HG02852 (cell line): Measurements from ENCODE around the gene STK26.
A peak's percentile ranks its signal among the peaks of the same experiment; 100 is the strongest.
"Not testable (repeated sequence)": the region's sequence is repeated elsewhere in the genome, so short reads cannot be mapped to it uniquely, and the experiment has no call there.

Experiments used
- ATAC-seq: cut with Tn5 transposase; IDR thresholded peaks from one replicate; pipeline ENCODE4 v1.9.1; 2021; ENCODE audit warnings: mild to moderate bottlenecking, moderate library complexity; ENCODE audit not compliant: unreplicated experiment

STK26 gene

GRCh38 chrX:132092439-132093065, 69.5 kb downstream of the STK26 start:
- ATAC-seq: peak; percentile 92

GRCh38 chrX:132093239-132093860, 70.2 kb downstream of the STK26 start:
- ATAC-seq: no peak

- no peak for ATAC-seq
Observed at GRCh38 chrX:132094164-132094563, 71.1 kb downstream of the STK26 start.

- not testable (repeated sequence) for ATAC-seq
Observed at GRCh38 chrX:132098704-132099103, 75.6 kb downstream of the STK26 start.

- no peak for ATAC-seq
Observed at GRCh38 chrX:132101206-132101605, 78.1 kb downstream of the STK26 start.

GRCh38 chrX:132101799-132102198, 78.7 kb downstream of the STK26 start:
- ATAC-seq: no peak

GRCh38 chrX:132107291-132107690, 84.2 kb downstream of the STK26 start:
- no peak for ATAC-seq

GRCh38 chrX:132114607-132115006, 91.5 kb downstream of the STK26 start:
- ATAC-seq: no peak

GRCh38 chrX:132115792-132116191, 92.7 kb downstream of the STK26 start:
- no peak for ATAC-seq

GRCh38 chrX:132118358-132118757, 95.3 kb downstream of the STK26 start:
- no peak for ATAC-seq

- ATAC-seq: no peak
Observed at GRCh38 chrX:132119283-132119682, 96.2 kb downstream of the STK26 start.

- no peak for ATAC-seq
Observed at GRCh38 chrX:132119821-132120515, 96.9 kb downstream of the STK26 start.

GRCh38 chrX:132120913-132121312, 97.8 kb downstream of the STK26 start:
- ATAC-seq: no peak
